Measurements from ENCODE around the gene TMEM31. TPM values are rescaled to one million over a fixed set of nuclear protein-coding genes. Genes with fewer than 3 reads are reported as not detected.

The TMEM31 gene
- total and polyA plus RNA-seq, 2 experiments from 2014 or later, result 0.60 TPM; not detected in 1

DNA sequence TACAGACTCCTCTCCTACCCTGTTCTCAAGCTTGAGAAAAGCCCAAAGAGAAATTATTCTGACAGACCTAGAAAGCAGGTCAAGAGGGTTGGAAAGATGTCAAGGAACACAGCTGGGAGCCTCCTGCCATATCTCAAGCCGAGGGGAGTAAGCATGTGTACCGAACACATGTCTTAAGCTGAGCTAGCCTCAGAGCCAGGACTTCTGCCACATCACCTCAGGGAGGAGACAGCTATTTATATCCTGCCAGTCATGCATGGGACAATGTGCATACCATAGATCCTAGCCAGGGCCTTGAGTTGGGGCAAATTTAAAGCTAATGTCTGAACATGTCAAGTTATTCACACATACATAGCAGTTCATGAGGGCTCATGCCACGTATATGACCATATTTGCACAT lies 11.8 kb downstream of the TMEM31 start (continued):
- TF ChIP-seq ZNF462 (CRISPR knock-in tag; IDR thresholded peaks at IDR 0.05) (no peak), ZNF114 (CRISPR knock-in tag; IDR thresholded peaks at IDR 0.05) (no peak), JUNB (IDR thresholded peaks at IDR 0.05; ENCODE audit: unreplicated experiment) (no peak)

DNA sequence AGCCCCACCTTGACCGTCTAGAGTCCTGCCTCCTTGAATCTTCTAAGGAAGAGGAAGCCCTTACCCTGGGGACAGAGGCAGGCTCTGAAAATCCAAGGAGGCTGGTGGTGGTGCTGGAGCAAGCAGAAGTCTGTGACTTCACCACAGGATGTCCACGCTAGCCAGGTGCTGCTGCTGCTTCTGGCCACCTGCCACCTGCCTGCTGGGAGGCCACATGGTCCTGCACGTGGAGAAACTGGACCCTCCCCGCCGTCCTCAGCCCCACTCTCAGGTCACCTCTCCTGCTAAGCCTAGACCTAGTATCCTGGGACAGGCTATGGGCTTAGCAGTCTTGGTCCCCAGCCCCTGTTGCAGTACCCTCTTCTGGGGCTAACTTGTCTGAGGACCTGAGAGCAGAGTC lies 15.8 kb downstream of the TMEM31 start:
- Histone ChIP-seq H3K4me1 (ENCODE audit: insufficient read depth) (peaks cover 31% of the 10 kb centered on the region), H3K9me2 (ENCODE audit: insufficient read depth) (no peaks in the 10 kb centered on the region), H2AFZ (no peak overlapping the region), H3K4me3 (no peak overlapping the region), H3K79me2 (replicated peaks; ENCODE audit: insufficient read depth) (no peaks in the 10 kb centered on the region), H3K27ac (ENCODE audit: low read depth) (no peak overlapping the region), H3F3A (replicated peaks; ENCODE audit: low read depth) (no peaks in the 10 kb centered on the region), H3K4me2 (no peak overlapping the region), H3K27me3 (ENCODE audit: insufficient read depth) (no peaks in the 10 kb centered on the region), H4K20me1 (replicated peaks; ENCODE audit: insufficient read depth) (no peaks in the 10 kb centered on the region), H3K36me3 (ENCODE audit: insufficient read depth) (no peaks in the 10 kb centered on the region)
- no peak for ATAC-seq
- H3K4me3 Mint-ChIP-seq, result no peak overlapping the region
- peaks cover 2% of the 10 kb centered on the region for H3K27me3 Mint-ChIP-seq (ENCODE audit: insufficient read depth, low read depth, poor library complexity)
- peaks cover 47% of the 10 kb centered on the region for H3K4me1 Mint-ChIP-seq
- no peak overlapping the region for H3K27ac Mint-ChIP-seq
- H3K36me3 Mint-ChIP-seq (ENCODE audit: low read depth), result no peaks in the 10 kb centered on the region
- no peaks in the 10 kb centered on the region; the same call in 2 of the 3 replicates for H3K9me3 Mint-ChIP-seq
- DNase-seq (ENCODE audit: low spot score), result no peak
- TF ChIP-seq ZNF462 (CRISPR knock-in tag; IDR thresholded peaks at IDR 0.05), result no peak
- no peak for TF ChIP-seq JUNB (IDR thresholded peaks at IDR 0.05; ENCODE audit: unreplicated experiment)
- no peak for TF ChIP-seq POLR2AphosphoS5 (IDR thresholded peaks at IDR 0.05; ENCODE audit: low read depth)
- no peak for TF ChIP-seq REST (IDR thresholded peaks at IDR 0.05; ENCODE audit: unreplicated experiment)
- TF ChIP-seq EZH2 (IDR thresholded peaks at IDR 0.05; ENCODE audit: low read depth, unreplicated experiment), result no peak

Data from GM23338 (cell line).